ENCODE data around the gene MEAF6.
A peak's percentile ranks its signal among the peaks of the same experiment; 100 is the strongest.

- no peak for TF ChIP-seq EZH2 (IDR thresholded peaks at IDR 0.05)
- TF ChIP-seq, protein P1, sequence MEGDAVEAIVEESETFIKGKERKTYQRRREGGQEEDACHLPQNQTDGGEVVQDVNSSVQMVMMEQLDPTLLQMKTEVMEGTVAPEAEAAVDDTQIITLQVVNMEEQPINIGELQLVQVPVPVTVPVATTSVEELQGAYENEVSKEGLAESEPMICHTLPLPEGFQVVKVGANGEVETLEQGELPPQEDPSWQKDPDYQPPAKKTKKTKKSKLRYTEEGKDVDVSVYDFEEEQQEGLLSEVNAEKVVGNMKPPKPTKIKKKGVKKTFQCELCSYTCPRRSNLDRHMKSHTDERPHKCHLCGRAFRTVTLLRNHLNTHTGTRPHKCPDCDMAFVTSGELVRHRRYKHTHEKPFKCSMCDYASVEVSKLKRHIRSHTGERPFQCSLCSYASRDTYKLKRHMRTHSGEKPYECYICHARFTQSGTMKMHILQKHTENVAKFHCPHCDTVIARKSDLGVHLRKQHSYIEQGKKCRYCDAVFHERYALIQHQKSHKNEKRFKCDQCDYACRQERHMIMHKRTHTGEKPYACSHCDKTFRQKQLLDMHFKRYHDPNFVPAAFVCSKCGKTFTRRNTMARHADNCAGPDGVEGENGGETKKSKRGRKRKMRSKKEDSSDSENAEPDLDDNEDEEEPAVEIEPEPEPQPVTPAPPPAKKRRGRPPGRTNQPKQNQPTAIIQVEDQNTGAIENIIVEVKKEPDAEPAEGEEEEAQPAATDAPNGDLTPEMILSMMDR (IDR thresholded peaks at IDR 0.05), result peak; percentile 57
Measured at GRCh38 chr1:37561133-37562132, 46.9 kb upstream of the MEAF6 start.
